CD14-positive monocyte (primary cell): ENCODE measurements around the gene DHX32. TPM values are rescaled to one million over a fixed set of nuclear protein-coding genes. Genes with fewer than 3 reads are reported as not detected.
"Not testable (repeated sequence)": the region's sequence is repeated elsewhere in the genome, so short reads cannot be mapped to it uniquely, and the experiment has no call there.

ENCODE experiments used
- DNase-seq, 3 donors: peaks; one replicate each; pipeline ENCODE4 v3.0.0-alpha.2; 2011 to 2022
- H2AFZ ChIP-seq: 2 replicates; pipeline ENCODE4 v1.6.0; 2012; ENCODE audit warnings: mild to moderate bottlenecking, low read depth, low read length, inconsistent platforms; ENCODE audit not compliant: insufficient read depth, poor library complexity, severe bottlenecking
- H3K27ac ChIP-seq, 2 donors: 1 replicate in 1 of 2; 2 replicates in 1 of 2; pipeline ENCODE4 v1.5.1; 2012 to 2013; ENCODE audit warnings: low read length in 2 of 2, control low read depth in 1 of 2, inconsistent platforms in 1 of 2, low read depth in 1 of 2, mild to moderate bottlenecking in 1 of 2
- H3K27me3 ChIP-seq, 2 donors: one replicate each; pipeline versions ENCODE4 v1.6.0 to v1.6.1; 2011 to 2013; ENCODE audit warnings: low read length in 2 of 2; ENCODE audit not compliant: control insufficient read depth in 2 of 2, insufficient read depth in 2 of 2
- H3K36me3 ChIP-seq, 2 donors: replicated peaks in 1 of 2; 1 replicate in 1 of 2; 2 replicates in 1 of 2; pipeline versions ENCODE4 v1.5.1 to v1.6.1; 2012 to 2013; ENCODE audit warnings: low read length in 2 of 2, control low read depth in 1 of 2, inconsistent platforms in 1 of 2, mild to moderate bottlenecking in 1 of 2; ENCODE audit not compliant: insufficient read depth in 2 of 2, control insufficient read depth in 1 of 2
- H3K4me1 ChIP-seq, 2 donors: 1 replicate in 1 of 2; 2 replicates in 1 of 2; pipeline versions ENCODE4 v1.5.1 to v1.6.1; 2012 to 2013; ENCODE audit warnings: low read length in 2 of 2, control low read depth in 1 of 2, inconsistent platforms in 1 of 2, mild to moderate bottlenecking in 1 of 2, moderate library complexity in 1 of 2; ENCODE audit not compliant: insufficient read depth in 2 of 2, control insufficient read depth in 1 of 2
- H3K4me2 ChIP-seq: replicated peaks from 2 replicates; pipeline ENCODE3; 2012; ENCODE audit warnings: low read length, moderate library complexity, mild to moderate bottlenecking; ENCODE audit not compliant: poor library complexity, severe bottlenecking; ENCODE audit errors: extremely low read depth
- H3K4me3 ChIP-seq, 3 experiments: fragments of 200-600 bp in 1 of 3; sonication (generic) in 1 of 3; replicated peaks in 1 of 3; 1 replicate in 2 of 3; 2 replicates in 1 of 3; pipeline ENCODE4 v1.5.1; 2011 to 2013; ENCODE audit warnings: low read length in 3 of 3, mild to moderate bottlenecking in 3 of 3, control low read depth in 2 of 3, low read depth in 2 of 3, inconsistent platforms in 1 of 3, moderate library complexity in 1 of 3
- H3K79me2 ChIP-seq: 2 replicates; pipeline ENCODE4 v1.6.0; 2012; ENCODE audit warnings: mild to moderate bottlenecking, control low read depth, inconsistent platforms, low read length, moderate library complexity; ENCODE audit not compliant: insufficient read depth
- H3K9ac ChIP-seq: 2 replicates; pipeline ENCODE4 v1.6.0; 2017; ENCODE audit warnings: low read length, mild to moderate bottlenecking; ENCODE audit not compliant: insufficient read depth, poor library complexity, severe bottlenecking
- H3K9me3 ChIP-seq, 2 donors: replicated peaks in 1 of 2; 1 replicate in 1 of 2; 2 replicates in 1 of 2; pipeline versions ENCODE4 v1.5.1 to v1.6.1; 2012 to 2013; ENCODE audit warnings: low read length in 2 of 2, control low read depth in 1 of 2; ENCODE audit not compliant: control insufficient read depth in 1 of 2, insufficient read depth in 1 of 2
- H4K20me1 ChIP-seq: 2 replicates; pipeline ENCODE4 v1.6.0; 2012; ENCODE audit warnings: mild to moderate bottlenecking, low read length, control low read depth, moderate library complexity; ENCODE audit not compliant: insufficient read depth
- H3K27ac Mint-ChIP-seq, 7 donors: one replicate each; pipeline ENCODE4 v1.8.0; 2020; ENCODE audit warnings: mild to moderate bottlenecking in 7 of 7, mixed read lengths in 7 of 7, moderate library complexity in 6 of 7, inconsistent platforms in 2 of 7
- H3K27me3 Mint-ChIP-seq, 3 donors: one replicate each; pipeline ENCODE4 v1.8.0; 2021 to 2022; ENCODE audit warnings: low read depth in 3 of 3, mild to moderate bottlenecking in 3 of 3, mixed read lengths in 3 of 3, moderate library complexity in 3 of 3, inconsistent platforms in 1 of 3
- H3K36me3 Mint-ChIP-seq, 2 donors: one replicate each; pipeline ENCODE4 v1.8.0; 2020; ENCODE audit warnings: mixed read lengths in 2 of 2, inconsistent platforms in 1 of 2, mild to moderate bottlenecking in 1 of 2
- H3K4me1 Mint-ChIP-seq: one replicate; pipeline ENCODE4 v1.8.0; 2020; ENCODE audit warnings: mild to moderate bottlenecking, mixed read lengths
- H3K4me3 Mint-ChIP-seq, 2 donors: one replicate each; pipeline ENCODE4 v1.8.0; 2020; ENCODE audit warnings: mild to moderate bottlenecking in 2 of 2, mixed read lengths in 2 of 2, moderate library complexity in 1 of 2
- H3K9me3 Mint-ChIP-seq, 7 donors: one replicate each; pipeline ENCODE4 v1.8.0; 2020 to 2022; ENCODE audit warnings: mixed read lengths in 7 of 7, mild to moderate bottlenecking in 6 of 7, moderate library complexity in 6 of 7, inconsistent platforms in 2 of 7
- CTCF ChIP-seq: fragments of 200-600 bp; IDR thresholded peaks from one replicate; pipeline ENCODE4 v1.8.0; 2022; ENCODE audit warnings: antibody characterized with exemption, mild to moderate bottlenecking
- WGBS: methylation state at CpG from one replicate; pipeline ENCODE4 v1.1.5; 2013; ENCODE audit warnings: missing lambda C conversion rate; ENCODE audit not compliant: insufficient coverage; 5-methylcytosine and 5-hydroxymethylcytosine counted together
- intact Hi-C, 2 donors: fragments of 100-400 bp; cut with micrococcal nuclease; formaldehyde crosslinking; loops; one replicate each; pipeline versions ENCODE4 v1.15.0 to v1.15.1; 2023
- polyA plus RNA-seq, 3 donors: library from polyadenylated mRNA; depleted of rRNA in 1 of 3; unstranded in 2 of 3; stranded (reverse) in 1 of 3; fragments of 300-500 nt in 2 of 3; fragments of >200 nt in 1 of 3; fragmentation: Illumina TruSeq in 2 of 3; gene quantifications; 1 replicate in 2 of 3; 2 replicates in 1 of 3; pipeline ENCODE4 v1.2.3, GENCODE V29; 2012 to 2021

The DHX32 gene
- polyA plus RNA-seq, 3 donors = 6.0 to 20.5 (median 16.4) TPM

GRCh38 chr10:125928928-125929585 lies 48.0 kb upstream of the DHX32 start:
- Histone ChIP-seq H3K4me3 (no peak overlapping the region), H2AFZ (no peak overlapping the region), H3K27ac (no peak overlapping the region), H3K79me2 (no peaks in the 10 kb centered on the region), H3K9ac (no peak overlapping the region), H4K20me1 (no peaks in the 10 kb centered on the region), H3K9me3 (no peaks in the 10 kb centered on the region), H3K27me3 (no peaks in the 10 kb centered on the region), H3K4me1 (no peaks in the 10 kb centered on the region), H3K4me2 (no peak overlapping the region), H3K36me3 (no peaks in the 10 kb centered on the region)
- intact Hi-C loops = no loop called here
- Mint-ChIP-seq H3K4me1 (no peaks in the 10 kb centered on the region), H3K9me3 (no peaks in the 10 kb centered on the region), H3K36me3 (no peaks in the 10 kb centered on the region), H3K4me3 (no peak overlapping the region), H3K27ac (no peak overlapping the region), H3K27me3 (peaks cover 5 to 8% (median 5%) of the 10 kb centered on the region in 3 donors)
- WGBS = 91% methylated on average over 4 of the region's 7 CpGs
- DNase-seq = no peak
- no peak for TF ChIP-seq CTCF

DNA sequence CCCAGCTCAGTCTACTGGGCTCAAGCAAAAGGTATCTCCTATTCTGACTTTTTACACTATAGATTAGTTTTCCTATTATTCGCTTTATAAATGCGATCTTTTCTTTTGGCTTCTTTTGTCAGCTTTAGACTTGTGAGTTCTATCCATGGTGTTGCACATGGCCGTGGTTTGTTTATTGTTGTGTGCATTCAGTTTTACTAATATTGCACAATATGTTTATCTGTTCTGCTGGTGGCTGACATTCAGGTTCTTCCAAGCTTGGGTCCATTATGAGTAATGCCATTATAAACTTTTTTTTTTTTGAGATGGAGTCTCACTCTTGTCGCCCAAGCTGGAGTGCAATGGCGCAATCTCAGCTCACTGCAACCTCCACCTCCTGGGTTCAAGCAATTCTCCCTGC lies 46.2 kb upstream of the DHX32 start:
- DNase-seq, H2AFZ ChIP-seq, H3K4me3 ChIP-seq, H3K36me3 ChIP-seq, H3K4me3 Mint-ChIP-seq, H3K79me2 ChIP-seq, H3K27me3 Mint-ChIP-seq, intact Hi-C loops, H3K4me1 ChIP-seq, H3K27me3 ChIP-seq, H3K9me3 Mint-ChIP-seq, H3K9me3 ChIP-seq, H3K27ac ChIP-seq, H3K4me1 Mint-ChIP-seq, H3K9ac ChIP-seq, H3K36me3 Mint-ChIP-seq, H4K20me1 ChIP-seq, H3K27ac Mint-ChIP-seq, H3K4me2 ChIP-seq: not testable (repeated sequence)
- WGBS = 67% methylated on average over 1 of the region's 5 CpGs
